NB4 (cell line): ENCODE data around the gene BMPER.
A peak's percentile ranks its signal among the peaks of the same experiment; 100 is the strongest.

Experiments used
- TF ChIP-seq, protein P1 (sequence below): IDR thresholded peaks from one replicate; pipeline ENCODE4 v1.5.1; 2012; ENCODE audit warnings: low read depth, low read length
- TF ChIP-seq, protein P2 (sequence below): IDR thresholded peaks from 2 replicates; pipeline ENCODE4 v1.6.1; 2011; ENCODE audit warnings: low read depth, low read length

DNA sequence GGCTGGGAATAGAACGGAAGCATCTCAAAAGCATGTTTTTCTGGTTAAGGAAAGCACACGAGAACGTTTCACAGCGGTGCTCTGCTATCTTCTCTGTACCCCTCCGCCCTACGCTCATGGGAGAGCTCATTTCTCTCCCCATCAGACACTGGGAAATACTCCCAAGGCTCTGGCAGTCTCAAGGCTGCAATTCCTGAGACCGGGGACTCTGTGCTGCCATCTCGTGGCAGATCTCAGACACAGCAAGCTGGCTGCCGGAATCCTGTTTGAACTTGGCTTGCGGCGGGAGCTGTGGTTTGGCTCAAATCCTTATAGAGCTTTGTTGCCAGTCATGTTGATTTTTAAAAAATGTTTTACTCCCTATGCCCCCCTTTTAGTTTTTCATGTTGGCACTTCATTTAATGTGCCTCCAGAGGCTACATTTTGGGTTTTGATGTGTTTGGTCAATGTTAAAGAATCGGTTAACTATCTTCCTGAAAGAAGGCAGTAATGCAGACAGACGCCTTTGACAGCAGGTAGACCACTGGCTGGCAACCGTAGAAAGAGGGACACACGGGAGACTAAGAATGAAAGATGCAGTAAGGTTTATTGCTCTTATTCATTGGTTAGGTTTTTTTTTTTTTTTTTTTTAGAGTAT, 27.6 kb downstream of the BMPER start:
- TF ChIP-seq, protein P1, sequence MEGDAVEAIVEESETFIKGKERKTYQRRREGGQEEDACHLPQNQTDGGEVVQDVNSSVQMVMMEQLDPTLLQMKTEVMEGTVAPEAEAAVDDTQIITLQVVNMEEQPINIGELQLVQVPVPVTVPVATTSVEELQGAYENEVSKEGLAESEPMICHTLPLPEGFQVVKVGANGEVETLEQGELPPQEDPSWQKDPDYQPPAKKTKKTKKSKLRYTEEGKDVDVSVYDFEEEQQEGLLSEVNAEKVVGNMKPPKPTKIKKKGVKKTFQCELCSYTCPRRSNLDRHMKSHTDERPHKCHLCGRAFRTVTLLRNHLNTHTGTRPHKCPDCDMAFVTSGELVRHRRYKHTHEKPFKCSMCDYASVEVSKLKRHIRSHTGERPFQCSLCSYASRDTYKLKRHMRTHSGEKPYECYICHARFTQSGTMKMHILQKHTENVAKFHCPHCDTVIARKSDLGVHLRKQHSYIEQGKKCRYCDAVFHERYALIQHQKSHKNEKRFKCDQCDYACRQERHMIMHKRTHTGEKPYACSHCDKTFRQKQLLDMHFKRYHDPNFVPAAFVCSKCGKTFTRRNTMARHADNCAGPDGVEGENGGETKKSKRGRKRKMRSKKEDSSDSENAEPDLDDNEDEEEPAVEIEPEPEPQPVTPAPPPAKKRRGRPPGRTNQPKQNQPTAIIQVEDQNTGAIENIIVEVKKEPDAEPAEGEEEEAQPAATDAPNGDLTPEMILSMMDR: peak; percentile 99
- TF ChIP-seq, protein P2, sequence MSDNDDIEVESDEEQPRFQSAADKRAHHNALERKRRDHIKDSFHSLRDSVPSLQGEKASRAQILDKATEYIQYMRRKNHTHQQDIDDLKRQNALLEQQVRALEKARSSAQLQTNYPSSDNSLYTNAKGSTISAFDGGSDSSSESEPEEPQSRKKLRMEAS: no peak
